Mesothelial cell of epicardium (in vitro differentiated cells): ENCODE results near the gene EDEM1. TPM values are rescaled to one million over a fixed set of nuclear protein-coding genes. Genes with fewer than 3 reads are reported as not detected.

Experiments
- DNase-seq, 2 experiments: peaks; one replicate each; pipeline ENCODE4 v3.0.0; 2021; ENCODE audit warnings: low spot score in 2 of 2; ENCODE audit not compliant: unreplicated experiment in 2 of 2
- H3K27ac Mint-ChIP-seq: 2 replicates; pipeline ENCODE4 v1.8.0; 2021; ENCODE audit warnings: mixed read lengths
- H3K27me3 Mint-ChIP-seq: 2 replicates; pipeline ENCODE4 v1.8.0; 2021; ENCODE audit warnings: low read depth, mixed read lengths
- H3K36me3 Mint-ChIP-seq: 2 replicates; pipeline ENCODE4 v1.8.0; 2021; ENCODE audit warnings: mixed read lengths
- H3K4me1 Mint-ChIP-seq: 2 replicates; pipeline ENCODE4 v1.8.0; 2021; ENCODE audit warnings: mixed read lengths
- H3K4me3 Mint-ChIP-seq: 2 replicates; pipeline ENCODE4 v1.8.0; 2021; ENCODE audit warnings: mild to moderate bottlenecking, moderate library complexity, mixed read lengths
- H3K9me3 Mint-ChIP-seq: 2 replicates; pipeline ENCODE4 v1.8.0; 2021; ENCODE audit warnings: mixed read lengths
- CTCF ChIP-seq: fragments of 200-600 bp; sonication (generic); IDR thresholded peaks from one replicate; pipeline ENCODE4 v1.5.0; 2021; ENCODE audit warnings: antibody characterized with exemption; ENCODE audit not compliant: unreplicated experiment
- total RNA-seq: library from RNA; stranded (reverse); gene quantifications from 3 replicates; pipeline ENCODE4 v1.2.1, GENCODE V29; 2021

Gene EDEM1
- total RNA-seq, 1 donor from 2014 or later: 25.7 TPM

GRCh38 chr3:5210926-5211325, 23.4 kb downstream of the EDEM1 start:
- H3K27me3 Mint-ChIP-seq: no peaks in the 10 kb centered on the region
- no peak overlapping the region for H3K27ac Mint-ChIP-seq
- no peaks in the 10 kb centered on the region for H3K9me3 Mint-ChIP-seq
- no peak for TF ChIP-seq CTCF
- peaks cover 53% of the 10 kb centered on the region for H3K36me3 Mint-ChIP-seq
- no peaks in the 10 kb centered on the region for H3K4me1 Mint-ChIP-seq
- H3K4me3 Mint-ChIP-seq: no peak overlapping the region
- DNase-seq: no peak

GRCh38 chr3:5212628-5213573, 25.4 kb downstream of the EDEM1 start:
- Mint-ChIP-seq H3K27me3 (no peaks in the 10 kb centered on the region), H3K4me3 (no peak overlapping the region), H3K9me3 (no peaks in the 10 kb centered on the region), H3K36me3 (peaks cover 48% of the 10 kb centered on the region), H3K4me1 (no peaks in the 10 kb centered on the region), H3K27ac (no peak overlapping the region)
- TF ChIP-seq CTCF: no peak
- DNase-seq: no peak

- H3K4me3 Mint-ChIP-seq: no peak overlapping the region
- DNase-seq: no peak
- H3K4me1 Mint-ChIP-seq: peaks cover 5% of the 10 kb centered on the region
- TF ChIP-seq CTCF: no peak
- H3K27me3 Mint-ChIP-seq: no peaks in the 10 kb centered on the region
- no peaks in the 10 kb centered on the region for H3K9me3 Mint-ChIP-seq
- H3K36me3 Mint-ChIP-seq: peaks cover 43% of the 10 kb centered on the region
- no peak overlapping the region for H3K27ac Mint-ChIP-seq
Observed at GRCh38 chr3:5213574-5213966, 26.1 kb downstream of the EDEM1 start.

GRCh38 chr3:5214352-5214751, 26.8 kb downstream of the EDEM1 start:
- Mint-ChIP-seq H3K4me3 (no peak overlapping the region), H3K36me3 (peaks cover 36% of the 10 kb centered on the region)

GRCh38 chr3:5217824-5218595, 30.5 kb downstream of the EDEM1 start:
- DNase-seq: no peak
- H3K27ac Mint-ChIP-seq: peak overlapping the region; percentile 21
- no peak for TF ChIP-seq CTCF
- H3K36me3 Mint-ChIP-seq: peaks cover 18% of the 10 kb centered on the region
- no peaks in the 10 kb centered on the region for H3K9me3 Mint-ChIP-seq
- H3K4me3 Mint-ChIP-seq: no peak overlapping the region
- no peaks in the 10 kb centered on the region for H3K27me3 Mint-ChIP-seq
- H3K4me1 Mint-ChIP-seq: peaks cover 7% of the 10 kb centered on the region

More at GRCh38 chr3:5214352-5214751, 26.8 kb downstream of the EDEM1 start:
- Mint-ChIP-seq H3K9me3 (no peaks in the 10 kb centered on the region), H3K4me1 (peaks cover 7% of the 10 kb centered on the region), H3K27me3 (no peaks in the 10 kb centered on the region), H3K27ac (no peak overlapping the region)
- no peak for DNase-seq
- TF ChIP-seq CTCF: no peak
